AG04450 (cell line): ENCODE measurements around the gene MMADHC. TPM values are rescaled to one million over a fixed set of nuclear protein-coding genes. Genes with fewer than 3 reads are reported as not detected.
"Not testable (repeated sequence)": the region's sequence is repeated elsewhere in the genome, so short reads cannot be mapped to it uniquely, and the experiment has no call there.

Experiments used
- CTCF ChIA-PET: fragments of 300-600, 350-600 bp; formaldehyde crosslinking; extraction: SDS; loops from one replicate; lab custom pipeline; 2022; ENCODE audit warnings: antibody characterized with exemption, inconsistent platforms; lab: Charles Lee
- POLR2A ChIA-PET: fragments of 350-600 bp; formaldehyde crosslinking; extraction: SDS; loops from one replicate; lab custom pipeline; 2021; ENCODE audit warnings: antibody characterized with exemption, inconsistent platforms; lab: Yijun Ruan, JAX
- DNase-seq: peaks from one replicate; pipeline ENCODE4 v3.0.0-alpha.2; 2011; ENCODE audit warnings: low read depth, low spot score
- H3K27ac ChIP-seq: one replicate; pipeline ENCODE4 v1.5.1; 2012; ENCODE audit warnings: low read depth, low read length, control low read depth
- H3K27me3 ChIP-seq: one replicate; pipeline ENCODE4 v1.6.0; 2012; ENCODE audit warnings: low read length; ENCODE audit not compliant: control insufficient read depth, insufficient read depth
- H3K4me3 ChIP-seq: 2 replicates; pipeline ENCODE4 v1.5.1; 2011; ENCODE audit warnings: mild to moderate bottlenecking, low read depth, low read length, control low read depth
- H3K9me3 ChIP-seq: 2 replicates; pipeline ENCODE4 v1.5.1; 2012; ENCODE audit warnings: low read length; ENCODE audit not compliant: control insufficient read depth, insufficient read depth
- polyA plus RNA-seq: library from polyadenylated mRNA; depleted of rRNA; stranded (reverse); fragments of >200 nt; gene quantifications from 2 replicates; pipeline ENCODE4 v1.2.3, GENCODE V29; 2011
- TF ChIP-seq, protein P1 (sequence below): IDR thresholded peaks from 2 replicates; pipeline ENCODE4 v1.5.1; 2011; ENCODE audit warnings: low read depth, low read length, control low read depth, inconsistent platforms

Gene MMADHC
- polyA plus RNA-seq, 1 experiment, result 198 TPM

DNA sequence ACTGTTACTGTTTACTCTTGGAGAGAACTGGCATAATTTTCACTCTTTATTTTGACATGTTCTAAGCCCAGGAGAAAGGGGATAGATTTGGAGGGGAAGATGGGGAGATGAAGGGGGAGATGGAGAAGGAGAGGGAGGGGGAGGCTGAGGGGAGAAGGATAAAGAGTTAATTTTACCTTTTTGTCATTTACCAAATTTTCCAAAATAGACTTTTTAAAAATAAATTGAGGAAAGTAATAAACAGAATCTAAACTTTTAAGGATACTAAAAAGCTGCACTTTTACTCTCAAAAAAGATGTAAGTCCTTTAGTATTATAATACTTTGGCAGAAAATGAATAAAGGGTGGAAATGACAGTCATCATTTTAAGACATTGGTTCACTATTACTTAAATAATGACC is 12.3 kb downstream of the MMADHC start:
- Histone ChIP-seq H3K9me3 (no peaks in the 10 kb centered on the region), H3K4me3 (no peak overlapping the region), H3K27ac (no peak overlapping the region), H3K27me3 (no peaks in the 10 kb centered on the region)
- ChIA-PET POLR2A (no interaction called here), CTCF (interaction anchor here (4.4 kb wide), 1 partner anchor 558 kb away, joined by 63 read pairs; no protein-coding TSS in a partner anchor)
- no peak for DNase-seq
- TF ChIP-seq, protein P1, sequence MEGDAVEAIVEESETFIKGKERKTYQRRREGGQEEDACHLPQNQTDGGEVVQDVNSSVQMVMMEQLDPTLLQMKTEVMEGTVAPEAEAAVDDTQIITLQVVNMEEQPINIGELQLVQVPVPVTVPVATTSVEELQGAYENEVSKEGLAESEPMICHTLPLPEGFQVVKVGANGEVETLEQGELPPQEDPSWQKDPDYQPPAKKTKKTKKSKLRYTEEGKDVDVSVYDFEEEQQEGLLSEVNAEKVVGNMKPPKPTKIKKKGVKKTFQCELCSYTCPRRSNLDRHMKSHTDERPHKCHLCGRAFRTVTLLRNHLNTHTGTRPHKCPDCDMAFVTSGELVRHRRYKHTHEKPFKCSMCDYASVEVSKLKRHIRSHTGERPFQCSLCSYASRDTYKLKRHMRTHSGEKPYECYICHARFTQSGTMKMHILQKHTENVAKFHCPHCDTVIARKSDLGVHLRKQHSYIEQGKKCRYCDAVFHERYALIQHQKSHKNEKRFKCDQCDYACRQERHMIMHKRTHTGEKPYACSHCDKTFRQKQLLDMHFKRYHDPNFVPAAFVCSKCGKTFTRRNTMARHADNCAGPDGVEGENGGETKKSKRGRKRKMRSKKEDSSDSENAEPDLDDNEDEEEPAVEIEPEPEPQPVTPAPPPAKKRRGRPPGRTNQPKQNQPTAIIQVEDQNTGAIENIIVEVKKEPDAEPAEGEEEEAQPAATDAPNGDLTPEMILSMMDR, result no peak

DNA sequence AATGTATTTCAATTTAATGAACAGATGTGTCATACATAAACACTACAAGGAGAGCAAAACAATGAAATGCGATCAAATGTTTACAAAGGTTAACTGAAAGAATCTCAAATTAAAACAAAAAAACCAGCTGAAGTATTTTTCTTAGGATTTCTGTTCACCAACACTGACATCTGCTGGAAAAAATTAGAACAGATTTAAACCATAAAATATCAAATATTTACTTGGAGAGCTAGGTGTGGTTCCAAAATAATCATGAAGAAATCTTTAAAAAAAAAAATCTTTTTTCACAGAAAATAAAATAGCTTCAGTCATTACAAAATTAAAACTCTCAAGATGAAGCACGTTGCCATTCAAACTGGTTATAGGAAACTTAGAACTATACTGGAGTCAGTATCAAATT is 13.8 kb downstream of the MMADHC start:
- no peak for DNase-seq
- no peak overlapping the region for H3K4me3 ChIP-seq
- TF ChIP-seq, protein P1, result peak; percentile 50
- POLR2A ChIA-PET, result no interaction called here
- CTCF ChIA-PET, result interaction anchor here (0.6 to 4.4 kb wide), 9 partner anchors 8 to 1677 kb away, joined by 3 to 63 read pairs (median 4); no protein-coding TSS in a partner anchor
- no peak overlapping the region for H3K27ac ChIP-seq
- no peaks in the 10 kb centered on the region for H3K9me3 ChIP-seq
- no peaks in the 10 kb centered on the region for H3K27me3 ChIP-seq

DNA sequence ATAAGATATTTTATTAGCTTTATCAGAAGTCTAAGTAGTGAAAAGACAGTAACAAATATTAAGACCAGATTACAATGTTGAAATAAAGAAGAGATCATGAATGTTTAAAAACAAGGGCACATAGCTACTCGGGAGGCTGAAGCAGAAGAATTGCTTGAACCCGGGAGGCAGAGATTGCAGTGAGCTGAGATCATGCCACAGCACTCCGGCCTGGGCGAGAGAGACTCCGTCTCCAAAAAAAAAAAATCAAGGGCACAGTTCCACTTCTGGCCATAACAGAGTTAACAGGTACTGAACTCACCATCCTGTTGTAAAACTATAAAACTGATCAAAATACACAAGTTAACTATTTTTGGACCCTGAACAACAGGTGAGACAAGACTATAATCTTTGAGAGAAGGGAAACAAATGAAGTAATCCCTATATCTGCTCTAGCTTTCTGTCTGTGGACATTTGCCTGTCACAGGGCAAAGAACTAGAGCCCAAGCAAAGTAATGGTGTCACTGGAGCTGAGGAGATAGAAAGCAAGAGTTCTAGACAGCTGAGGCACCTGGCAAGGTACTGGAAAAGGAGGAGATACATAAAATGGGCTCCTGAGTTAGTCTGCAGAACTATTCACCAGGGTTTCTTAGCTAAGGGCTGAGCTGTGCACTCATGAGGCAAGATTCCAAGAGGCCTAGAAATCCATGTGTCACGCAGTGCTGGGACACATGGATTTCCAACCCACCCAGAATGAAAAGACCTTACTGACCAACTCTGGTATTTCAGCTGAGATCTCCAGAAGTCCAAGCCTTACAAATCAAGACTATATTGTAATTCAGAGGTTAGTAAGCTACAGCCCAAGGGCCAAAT is 15.2 kb downstream of the MMADHC start:
- CTCF ChIA-PET, result interaction anchor here (0.9 to 4.4 kb wide), 4 partner anchors 9 to 555 kb away, joined by 3 to 63 read pairs (median 12); no protein-coding TSS in a partner anchor
- TF ChIP-seq, protein P1, result no peak
- no peak for DNase-seq

DNA sequence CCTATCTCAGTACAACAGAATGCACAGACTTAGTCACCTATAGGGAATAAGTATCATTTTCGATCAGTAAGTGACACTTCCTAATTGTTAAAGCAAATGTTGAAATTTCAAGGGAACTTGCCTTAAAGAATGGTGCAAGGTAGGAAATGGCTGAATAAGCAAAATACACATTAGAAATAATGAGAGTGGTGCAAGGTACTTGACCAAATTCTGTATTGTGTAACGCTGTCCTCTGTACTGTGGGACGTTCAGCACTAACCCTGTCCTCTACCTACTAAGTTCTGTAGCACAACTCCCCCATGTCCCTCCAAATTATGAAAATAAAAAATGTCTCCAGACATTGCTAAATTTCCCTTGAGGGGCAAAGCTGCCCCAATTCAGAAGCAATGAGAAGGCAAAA is 19.4 kb downstream of the MMADHC start:
- POLR2A ChIA-PET, result no interaction called here
- no peak for DNase-seq
- no peak overlapping the region for H3K4me3 ChIP-seq
- H3K27ac ChIP-seq, result no peak overlapping the region
- TF ChIP-seq, protein P1, result no peak
- CTCF ChIA-PET, result interaction anchor here (1.0 kb wide), 1 partner anchor 551 kb away, joined by 3 read pairs; no protein-coding TSS in a partner anchor
- no peaks in the 10 kb centered on the region for H3K27me3 ChIP-seq
- H3K9me3 ChIP-seq, result no peaks in the 10 kb centered on the region

More for the DNA sequence above, 15.2 kb downstream of the MMADHC start:
- POLR2A ChIA-PET, result no interaction called here
- Histone ChIP-seq H3K9me3 (no peaks in the 10 kb centered on the region), H3K27me3 (no peaks in the 10 kb centered on the region), H3K27ac (no peak overlapping the region), H3K4me3 (no peak overlapping the region)

DNA sequence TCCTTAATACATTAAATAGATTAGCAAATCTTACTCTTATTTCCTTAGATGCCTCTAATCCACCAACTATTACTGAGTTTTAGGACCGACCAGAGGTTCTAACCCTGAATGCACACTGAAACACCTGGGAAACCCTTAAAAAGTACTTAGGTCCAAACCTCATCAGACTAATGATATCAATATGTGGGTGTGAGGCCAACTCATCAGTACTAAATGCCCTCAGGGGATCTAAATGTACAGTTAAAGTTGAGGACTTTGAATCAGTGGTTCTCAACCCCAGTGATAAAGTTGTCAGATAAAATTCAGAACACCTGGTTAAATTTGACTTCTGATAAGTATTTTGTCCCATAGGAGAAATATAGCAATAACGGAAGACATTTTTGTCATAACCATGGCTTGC is 20.9 kb downstream of the MMADHC start:
- ChIA-PET CTCF (no interaction called here), POLR2A (no interaction called here)
- TF ChIP-seq, protein P1, result no peak
- H3K4me3 ChIP-seq, result no peak overlapping the region
- H3K27ac ChIP-seq, result no peak overlapping the region
- H3K9me3 ChIP-seq, result no peaks in the 10 kb centered on the region
- no peak for DNase-seq
- no peaks in the 10 kb centered on the region for H3K27me3 ChIP-seq

DNA sequence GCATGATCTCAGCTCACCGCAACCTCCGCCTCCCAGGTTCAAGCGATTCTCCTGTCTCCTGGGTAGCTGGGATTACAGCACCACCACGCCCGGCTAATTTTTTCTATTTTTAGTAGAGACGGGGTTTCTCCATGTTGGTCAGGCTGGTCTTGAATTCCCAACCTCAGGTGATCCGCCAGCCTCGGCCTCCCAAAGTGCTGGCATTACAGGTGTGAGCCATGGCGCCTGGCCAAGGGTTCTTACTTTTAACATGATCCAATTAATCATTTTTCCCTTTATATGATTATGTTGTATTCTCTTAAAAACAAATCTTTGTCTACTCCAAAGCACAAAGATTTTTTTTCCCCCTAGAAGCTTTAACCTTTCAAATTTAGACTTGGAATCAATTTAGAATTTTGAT is 21.9 kb downstream of the MMADHC start:
- H3K9me3 ChIP-seq, H3K4me3 ChIP-seq, POLR2A ChIA-PET, H3K27ac ChIP-seq, H3K27me3 ChIP-seq, DNase-seq: not testable (repeated sequence)
- CTCF ChIA-PET, result interaction anchor here (1.5 kb wide), 1 partner anchor 8 kb away, joined by 3 read pairs; no protein-coding TSS in a partner anchor
